GM13976 (cell line): ENCODE results near the gene CDC42EP3.

Experiments used
- DNase-seq: peaks from one replicate; pipeline ENCODE4 v3.0.0; 2012; ENCODE audit warnings: low spot score
- CTCF ChIP-seq: IDR thresholded peaks from 2 replicates; pipeline ENCODE4 v1.5.1; 2012; ENCODE audit warnings: borderline replicate concordance, mild to moderate bottlenecking; ENCODE audit not compliant: insufficient read depth; ENCODE audit errors: extremely low read depth, missing control alignments, control extremely low read depth
- in situ Hi-C: fragments of 300-500 bp; cut with MboI; formaldehyde crosslinking; loops from one replicate; pipeline ENCODE4 v1.12.0; 2022; ENCODE audit warnings: low sequenced_read_pairs, mixed read lengths, inconsistent platforms; ENCODE audit not compliant: unreplicated experiment

CDC42EP3 gene

GRCh38 chr2:37683921-37684780 is 12.7 kb upstream of the CDC42EP3 start:
- DNase-seq, result no peak
- no peak for TF ChIP-seq CTCF
- in situ Hi-C loops, result no loop called here

- no peak for DNase-seq
- in situ Hi-C loops, result no loop called here
- no peak for TF ChIP-seq CTCF
Measured at GRCh38 chr2:37683241-37683640, 11.8 kb upstream of the CDC42EP3 start.

- in situ Hi-C loops, result no loop called here
- TF ChIP-seq CTCF, result no peak
- DNase-seq, result no peak
Measured at GRCh38 chr2:37682473-37682872, 11.0 kb upstream of the CDC42EP3 start.

- in situ Hi-C loops, result no loop called here
- no peak for DNase-seq
- TF ChIP-seq CTCF, result no peak
Measured at GRCh38 chr2:37681587-37681986, 10.1 kb upstream of the CDC42EP3 start.

GRCh38 chr2:37679072-37679695 is 7.7 kb upstream of the CDC42EP3 start:
- no peak for TF ChIP-seq CTCF
- DNase-seq, result no peak
- in situ Hi-C loops, result loop anchor here (10.0 kb wide), 1 partner anchor 146 kb away; no protein-coding TSS in a partner anchor

- in situ Hi-C loops, result loop anchor here (10.0 kb wide), 1 partner anchor 149 kb away; no protein-coding TSS in a partner anchor
- DNase-seq, result no peak
- no peak for TF ChIP-seq CTCF
Measured at GRCh38 chr2:37676274-37676673, 4.8 kb upstream of the CDC42EP3 start.
